OCI-LY1 (cell line): ENCODE results near the gene NAXD.

ENCODE experiments used
- H2AFZ ChIP-seq: fragments of 200-600 bp; sonication (generic), shearing (Covaris generic); 2 replicates; pipeline ENCODE4 v1.6.0; 2014; ENCODE audit warnings: antibody characterized with exemption, mild to moderate bottlenecking, low read length
- H3F3A ChIP-seq: fragments of 200-600 bp; sonication (generic), shearing (Covaris generic); 2 replicates; pipeline ENCODE4 v1.6.0; 2014; ENCODE audit warnings: mild to moderate bottlenecking, antibody characterized with exemption, low read length, moderate library complexity; ENCODE audit not compliant: insufficient read depth
- H3K27ac ChIP-seq: fragments of 200-600 bp; sonication (generic); 2 replicates; pipeline ENCODE4 v1.5.1; 2014; ENCODE audit warnings: low read length, mixed run types, mild to moderate bottlenecking, low read depth; ENCODE audit not compliant: poor library complexity, severe bottlenecking
- H3K27me3 ChIP-seq: fragments of 200-600 bp; sonication (generic); 2 replicates; pipeline ENCODE4 v1.6.0; 2014; ENCODE audit warnings: antibody characterized with exemption, mild to moderate bottlenecking, low read length, moderate library complexity; ENCODE audit not compliant: insufficient read depth
- H3K36me3 ChIP-seq: fragments of 200-600 bp; sonication (generic); 2 replicates; pipeline ENCODE4 v1.6.1; 2014; ENCODE audit warnings: mild to moderate bottlenecking, antibody characterized with exemption, low read length, moderate library complexity, mixed read lengths; ENCODE audit not compliant: insufficient read depth
- H3K4me1 ChIP-seq: fragments of 200-600 bp; sonication (generic); 2 replicates; pipeline ENCODE4 v1.5.1; 2014; ENCODE audit warnings: mild to moderate bottlenecking, low read length, moderate library complexity; ENCODE audit not compliant: insufficient read depth, severe bottlenecking
- H3K4me2 ChIP-seq: fragments of 200-600 bp; sonication (generic), shearing (Covaris generic); 2 replicates; pipeline ENCODE4 v1.6.1; 2014; ENCODE audit warnings: low read length
- H3K4me3 ChIP-seq: fragments of 200-600 bp; sonication (generic); 2 replicates; pipeline ENCODE4 v1.5.1; 2014; ENCODE audit warnings: low read length, low read depth, mild to moderate bottlenecking, mixed read lengths; ENCODE audit not compliant: poor library complexity, severe bottlenecking
- H3K79me2 ChIP-seq: fragments of 200-600 bp; shearing (Covaris generic); 2 replicates; pipeline ENCODE4 v1.6.1; 2016; ENCODE audit warnings: mixed run types, low read length, mixed read lengths; ENCODE audit not compliant: insufficient read depth
- H3K9ac ChIP-seq: fragments of 200-600 bp; sonication (generic), shearing (Covaris generic); 2 replicates; pipeline ENCODE4 v1.6.1; 2014; ENCODE audit warnings: mild to moderate bottlenecking, low read length, mixed read lengths
- H3K9me2 ChIP-seq: fragments of 200-600 bp; sonication (generic), shearing (Covaris generic); 2 replicates; pipeline ENCODE4 v1.6.1; 2014; ENCODE audit warnings: low read depth, mild to moderate bottlenecking, low read length, mixed read lengths
- H3K9me3 ChIP-seq: fragments of 200-600 bp; shearing (Covaris generic); 2 replicates; pipeline ENCODE4 v1.6.1; 2014; ENCODE audit warnings: low read length, mixed read lengths
- H4K20me1 ChIP-seq: fragments of 200-600 bp; sonication (generic), shearing (Covaris generic); 2 replicates; pipeline ENCODE4 v1.6.0; 2016; ENCODE audit warnings: mild to moderate bottlenecking, low read length; ENCODE audit not compliant: insufficient read depth
- EZH2 ChIP-seq: fragments of 200-600 bp; sonication (generic), shearing (Covaris generic); IDR thresholded peaks from 2 replicates; pipeline ENCODE4 v1.8.0; 2017; ENCODE audit warnings: borderline replicate concordance, mixed run types, mild to moderate bottlenecking, antibody characterized with exemption, low read length, moderate library complexity, mixed read lengths
- TF ChIP-seq, protein P1 (sequence below): fragments of 200-600 bp; sonication (generic), shearing (Covaris generic); IDR thresholded peaks from 2 replicates; pipeline ENCODE4 v1.5.1; 2017; ENCODE audit warnings: mild to moderate bottlenecking, antibody characterized with exemption, low read length, moderate library complexity, mixed read lengths

NAXD gene

DNA sequence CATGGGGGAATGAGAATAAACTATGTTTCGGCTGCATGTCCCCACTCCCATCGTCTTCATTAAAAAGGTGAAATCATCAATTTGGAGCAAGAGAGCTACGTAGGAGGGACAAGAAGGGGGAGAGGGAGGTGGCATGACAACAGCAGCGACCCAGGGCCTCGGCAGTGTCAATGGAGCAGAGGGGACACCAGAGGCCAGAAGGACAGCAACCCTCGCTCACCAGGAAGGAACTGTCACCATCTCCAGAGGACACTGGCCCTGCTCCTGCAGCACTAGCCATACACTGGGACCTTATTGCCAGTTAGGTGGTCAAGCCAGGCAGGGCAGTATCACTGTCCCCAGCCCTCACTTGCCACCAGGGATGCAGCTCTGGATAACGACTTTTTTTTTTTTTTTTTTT lies 34.2 kb downstream of the NAXD start:
- no peaks in the 10 kb centered on the region for H4K20me1 ChIP-seq
- TF ChIP-seq EZH2, result no peak
- TF ChIP-seq, protein P1, sequence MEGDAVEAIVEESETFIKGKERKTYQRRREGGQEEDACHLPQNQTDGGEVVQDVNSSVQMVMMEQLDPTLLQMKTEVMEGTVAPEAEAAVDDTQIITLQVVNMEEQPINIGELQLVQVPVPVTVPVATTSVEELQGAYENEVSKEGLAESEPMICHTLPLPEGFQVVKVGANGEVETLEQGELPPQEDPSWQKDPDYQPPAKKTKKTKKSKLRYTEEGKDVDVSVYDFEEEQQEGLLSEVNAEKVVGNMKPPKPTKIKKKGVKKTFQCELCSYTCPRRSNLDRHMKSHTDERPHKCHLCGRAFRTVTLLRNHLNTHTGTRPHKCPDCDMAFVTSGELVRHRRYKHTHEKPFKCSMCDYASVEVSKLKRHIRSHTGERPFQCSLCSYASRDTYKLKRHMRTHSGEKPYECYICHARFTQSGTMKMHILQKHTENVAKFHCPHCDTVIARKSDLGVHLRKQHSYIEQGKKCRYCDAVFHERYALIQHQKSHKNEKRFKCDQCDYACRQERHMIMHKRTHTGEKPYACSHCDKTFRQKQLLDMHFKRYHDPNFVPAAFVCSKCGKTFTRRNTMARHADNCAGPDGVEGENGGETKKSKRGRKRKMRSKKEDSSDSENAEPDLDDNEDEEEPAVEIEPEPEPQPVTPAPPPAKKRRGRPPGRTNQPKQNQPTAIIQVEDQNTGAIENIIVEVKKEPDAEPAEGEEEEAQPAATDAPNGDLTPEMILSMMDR, result no peak

DNA sequence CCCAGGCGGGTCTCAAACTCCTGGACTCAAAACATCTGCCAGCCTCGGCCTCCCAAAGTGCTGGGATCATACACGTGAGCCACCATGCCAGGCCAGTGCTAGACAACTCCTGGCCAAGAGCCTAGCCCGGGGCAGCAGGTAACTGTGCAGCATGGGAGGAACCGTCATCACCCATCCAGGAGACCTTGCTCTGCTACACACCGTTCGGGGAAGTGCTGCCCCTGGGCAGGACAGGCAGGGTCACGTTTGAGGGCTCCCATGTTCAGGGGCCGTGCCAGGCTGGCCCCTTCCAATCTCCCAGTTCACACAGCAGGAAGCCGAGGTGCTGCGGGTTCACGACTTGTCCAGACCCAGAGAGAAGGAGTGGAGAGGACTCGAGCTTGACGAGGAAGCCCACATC lies 35.1 kb downstream of the NAXD start:
- Histone ChIP-seq H3F3A (no peaks in the 10 kb centered on the region), H3K36me3 (peaks cover 34% of the 10 kb centered on the region; the same call in 1 of the 2 replicates), H3K4me1 (peaks cover 43% of the 10 kb centered on the region), H3K4me3 (no peak overlapping the region), H3K9me2 (no peaks in the 10 kb centered on the region), H3K4me2 (no peak overlapping the region), H4K20me1 (no peaks in the 10 kb centered on the region), H3K9me3 (no peaks in the 10 kb centered on the region), H3K9ac (no peak overlapping the region), H3K27me3 (no peaks in the 10 kb centered on the region), H3K79me2 (no peaks in the 10 kb centered on the region), H3K27ac (no peak overlapping the region), H2AFZ (no peak overlapping the region)
- TF ChIP-seq EZH2, result no peak
- TF ChIP-seq, protein P1, result no peak

More for the DNA sequence above, 34.2 kb downstream of the NAXD start:
- Histone ChIP-seq H2AFZ (no peak overlapping the region), H3K9ac (no peak overlapping the region), H3K4me1 (peaks cover 52% of the 10 kb centered on the region), H3K9me3 (no peaks in the 10 kb centered on the region), H3K4me3 (no peak overlapping the region), H3K27me3 (no peaks in the 10 kb centered on the region), H3K36me3 (peaks cover 28% of the 10 kb centered on the region; the same call in 1 of the 2 replicates), H3F3A (no peaks in the 10 kb centered on the region), H3K27ac (no peak overlapping the region), H3K79me2 (no peaks in the 10 kb centered on the region), H3K4me2 (no peak overlapping the region), H3K9me2 (no peaks in the 10 kb centered on the region)

DNA sequence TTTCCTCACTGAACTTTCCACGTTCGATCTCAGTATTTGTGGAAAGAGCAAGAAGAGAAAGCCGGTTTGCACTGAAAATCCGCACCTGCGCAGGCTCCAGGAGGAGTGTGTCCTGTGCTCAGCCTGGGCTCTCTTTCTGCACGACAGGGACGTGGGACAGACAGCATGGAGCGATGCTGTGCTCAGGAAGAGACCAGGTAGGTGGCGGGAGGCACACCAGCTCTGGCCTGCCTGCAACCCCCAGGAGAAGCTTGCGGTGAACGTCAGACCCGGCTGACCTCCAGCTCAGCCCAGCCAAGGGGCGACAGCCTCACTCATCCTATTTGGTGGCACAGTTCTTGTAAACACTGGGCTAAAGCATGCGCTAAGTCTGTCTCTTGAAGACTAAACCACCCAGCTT lies 35.9 kb downstream of the NAXD start:
- Histone ChIP-seq H3K4me2 (no peak overlapping the region), H3F3A (no peaks in the 10 kb centered on the region), H3K27ac (no peak overlapping the region), H2AFZ (no peak overlapping the region), H3K4me3 (no peak overlapping the region), H3K9ac (no peak overlapping the region), H3K9me2 (no peaks in the 10 kb centered on the region), H3K79me2 (no peaks in the 10 kb centered on the region), H3K9me3 (no peaks in the 10 kb centered on the region), H3K4me1 (peaks cover 37% of the 10 kb centered on the region), H3K27me3 (no peaks in the 10 kb centered on the region), H3K36me3 (peaks cover 37% of the 10 kb centered on the region; the same call in 1 of the 2 replicates), H4K20me1 (no peaks in the 10 kb centered on the region)
- TF ChIP-seq, protein P1, result no peak
- TF ChIP-seq EZH2, result no peak
